Measurements from ENCODE around the gene CSNK1E.
A peak's percentile ranks its signal among the peaks of the same experiment; 100 is the strongest.

CSNK1E gene

DNA sequence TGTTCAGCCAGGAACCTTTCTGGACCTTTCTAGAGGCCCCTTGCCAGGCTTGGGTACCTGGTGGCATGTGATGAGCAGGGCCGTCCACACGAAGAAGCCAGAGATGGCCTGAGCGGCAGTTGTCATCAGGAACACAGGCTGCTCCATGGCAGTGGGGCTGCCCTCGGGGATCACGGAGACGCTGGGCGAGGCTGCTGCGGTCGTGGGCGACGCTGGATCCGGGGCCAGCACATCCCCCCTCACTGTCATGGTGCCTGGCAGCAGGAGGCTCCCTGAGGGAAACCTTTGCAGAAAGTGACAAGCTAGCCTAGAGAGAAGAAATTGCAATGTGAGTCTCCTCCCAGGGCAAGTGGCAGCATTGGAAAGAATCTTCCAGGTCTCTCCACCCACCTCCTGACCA is 69.5 kb downstream of the CSNK1E start:
- no peak for DNase-seq

DNA sequence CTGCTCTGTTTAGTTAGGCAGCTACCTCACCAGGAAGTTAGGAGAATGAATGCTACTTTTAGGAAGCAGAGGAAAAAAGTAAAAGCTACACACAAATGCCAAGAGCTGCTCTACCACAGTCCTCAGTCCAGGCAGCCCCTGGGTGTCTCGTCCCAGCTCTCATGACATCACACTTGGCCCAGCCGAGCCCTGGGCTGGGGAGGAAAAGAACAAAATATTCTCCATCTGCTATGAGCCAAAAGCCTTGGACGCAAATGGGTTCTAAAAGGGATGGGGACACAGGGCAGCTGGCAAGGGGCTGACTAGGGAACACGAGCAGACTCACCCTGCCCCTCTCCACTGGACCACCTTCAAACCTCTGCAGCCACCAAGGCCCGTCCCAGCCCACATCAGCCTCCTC is 70.5 kb downstream of the CSNK1E start:
- DNase-seq: no peak

DNA sequence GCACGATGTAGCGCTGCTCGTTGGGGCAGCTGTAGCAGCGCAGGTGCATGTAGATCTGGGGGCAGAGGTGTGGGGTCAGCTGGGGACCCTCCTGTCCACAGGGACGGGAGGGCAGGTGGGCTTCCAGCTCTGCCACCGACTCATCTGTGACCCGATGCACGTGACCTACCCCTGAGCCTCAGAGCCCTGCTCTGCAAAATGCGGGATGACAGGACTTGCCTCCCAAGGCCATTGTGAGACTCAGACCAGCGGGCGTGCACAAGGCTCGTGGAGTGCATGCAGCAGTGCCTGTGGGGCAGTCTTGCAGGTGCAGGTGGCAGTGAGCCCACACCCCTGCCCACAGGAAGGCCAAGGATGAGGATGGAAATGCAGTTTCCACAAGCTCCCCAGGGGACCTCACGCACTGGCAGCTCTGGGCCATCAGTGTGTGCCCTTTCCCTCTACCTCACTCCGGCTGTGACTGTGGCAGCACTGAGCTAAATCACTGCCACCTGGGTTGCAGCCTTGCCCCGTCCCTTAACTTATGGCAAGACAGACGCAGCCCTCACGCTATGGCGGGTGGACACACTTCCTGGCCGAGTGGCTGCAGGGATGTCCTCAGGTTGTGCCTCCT is 71.1 kb downstream of the CSNK1E start:
- DNase-seq: no peak

DNA sequence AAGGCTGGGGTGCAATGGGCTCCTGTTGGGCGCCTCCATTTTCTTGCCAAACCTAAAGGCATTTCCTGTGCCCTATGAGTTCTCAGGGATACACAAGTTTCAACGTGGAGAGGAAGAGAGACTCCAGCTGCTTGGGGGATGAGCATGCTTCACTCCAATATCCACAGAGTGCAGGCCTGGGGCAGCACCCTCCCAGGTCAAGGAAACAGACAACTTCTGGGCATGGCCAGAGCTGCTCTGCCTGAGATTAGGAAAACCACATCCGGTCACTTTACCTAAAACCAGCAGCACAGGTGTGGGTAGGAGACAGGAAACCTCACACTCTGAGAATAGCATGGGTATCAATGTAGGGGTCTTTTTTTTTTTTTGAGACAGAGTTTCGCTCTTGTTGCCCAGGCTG is 73.1 kb downstream of the CSNK1E start:
- DNase-seq: no peak

DNA sequence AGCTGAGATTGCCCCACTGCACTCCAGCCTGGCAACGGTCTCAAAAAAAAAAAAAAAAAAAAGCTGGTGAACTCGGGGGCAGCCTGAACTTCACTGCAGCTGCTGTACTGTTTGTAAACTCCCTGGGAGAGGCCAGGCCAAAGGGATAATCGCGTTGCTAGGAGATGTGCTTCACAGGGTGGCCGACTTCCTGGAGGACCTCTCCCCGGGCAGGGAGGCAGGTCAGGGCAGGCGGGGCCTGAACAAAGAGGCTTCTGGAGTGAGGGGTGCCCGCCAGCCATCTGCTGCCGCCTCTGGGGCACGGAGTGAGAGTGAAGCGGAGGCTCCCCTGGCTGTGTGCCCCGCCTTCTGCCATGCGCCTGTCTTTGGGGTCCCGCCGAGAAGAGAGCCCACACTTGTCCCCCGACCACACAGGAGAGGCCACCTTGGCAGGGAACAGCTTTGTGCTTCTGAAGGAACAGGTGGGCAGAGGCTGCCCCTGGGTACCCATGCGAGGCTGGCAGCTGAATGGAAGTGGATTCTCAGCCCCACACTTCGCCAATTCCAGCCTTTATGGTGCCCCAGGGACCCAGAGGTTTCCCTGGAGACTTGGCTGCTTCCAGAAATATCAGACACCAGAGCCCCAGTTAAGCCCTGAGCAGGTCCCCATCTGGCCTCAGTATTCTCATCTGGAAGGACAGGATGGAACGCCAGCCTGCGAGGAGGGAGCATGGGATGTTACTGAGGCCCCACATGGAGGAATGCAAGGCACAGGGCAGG is 74.0 kb downstream of the CSNK1E start:
- DNase-seq: peak; percentile 97

DNA sequence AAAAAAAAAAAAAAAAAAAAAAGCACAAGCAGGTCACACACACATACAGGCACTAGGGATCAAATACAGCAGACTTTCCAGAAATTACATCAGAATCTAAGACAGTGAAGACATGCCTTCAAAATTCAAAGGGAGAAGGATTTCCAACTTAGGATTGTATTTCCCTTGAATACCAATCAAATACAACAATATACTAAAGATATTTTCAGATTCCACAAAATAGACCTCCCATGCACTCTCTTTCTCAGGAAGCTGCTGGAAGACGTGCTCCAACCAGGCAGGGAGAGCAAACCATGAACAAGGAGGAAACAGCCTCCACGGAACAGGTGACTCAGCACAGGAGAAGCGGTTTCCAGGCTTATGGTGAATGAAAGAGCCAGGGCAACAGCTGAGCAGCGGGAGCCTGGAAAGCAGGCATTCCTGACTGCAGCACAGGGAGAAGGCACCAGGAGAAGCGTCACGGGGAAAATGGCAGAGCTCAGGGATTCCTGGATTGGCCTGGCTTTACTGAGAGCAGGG is 76.4 kb downstream of the CSNK1E start:
- no peak for DNase-seq

All from NCI-H1105 treated with DMSO at 0.1 percent for 48 hours (cell line).